GM19395 (cell line): ENCODE measurements around the gene LINGO3.
"Not testable (repeated sequence)": the region's sequence is repeated elsewhere in the genome, so short reads cannot be mapped to it uniquely, and the experiment has no call there.

Experiments
- ATAC-seq: cut with Tn5 transposase; IDR thresholded peaks from one replicate; pipeline ENCODE4 v1.9.1; 2021; ENCODE audit warnings: mild to moderate bottlenecking, moderate library complexity; ENCODE audit not compliant: unreplicated experiment

LINGO3 gene, protein sequence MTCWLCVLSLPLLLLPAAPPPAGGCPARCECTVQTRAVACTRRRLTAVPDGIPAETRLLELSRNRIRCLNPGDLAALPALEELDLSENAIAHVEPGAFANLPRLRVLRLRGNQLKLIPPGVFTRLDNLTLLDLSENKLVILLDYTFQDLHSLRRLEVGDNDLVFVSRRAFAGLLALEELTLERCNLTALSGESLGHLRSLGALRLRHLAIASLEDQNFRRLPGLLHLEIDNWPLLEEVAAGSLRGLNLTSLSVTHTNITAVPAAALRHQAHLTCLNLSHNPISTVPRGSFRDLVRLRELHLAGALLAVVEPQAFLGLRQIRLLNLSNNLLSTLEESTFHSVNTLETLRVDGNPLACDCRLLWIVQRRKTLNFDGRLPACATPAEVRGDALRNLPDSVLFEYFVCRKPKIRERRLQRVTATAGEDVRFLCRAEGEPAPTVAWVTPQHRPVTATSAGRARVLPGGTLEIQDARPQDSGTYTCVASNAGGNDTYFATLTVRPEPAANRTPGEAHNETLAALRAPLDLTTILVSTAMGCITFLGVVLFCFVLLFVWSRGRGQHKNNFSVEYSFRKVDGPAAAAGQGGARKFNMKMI

DNA sequence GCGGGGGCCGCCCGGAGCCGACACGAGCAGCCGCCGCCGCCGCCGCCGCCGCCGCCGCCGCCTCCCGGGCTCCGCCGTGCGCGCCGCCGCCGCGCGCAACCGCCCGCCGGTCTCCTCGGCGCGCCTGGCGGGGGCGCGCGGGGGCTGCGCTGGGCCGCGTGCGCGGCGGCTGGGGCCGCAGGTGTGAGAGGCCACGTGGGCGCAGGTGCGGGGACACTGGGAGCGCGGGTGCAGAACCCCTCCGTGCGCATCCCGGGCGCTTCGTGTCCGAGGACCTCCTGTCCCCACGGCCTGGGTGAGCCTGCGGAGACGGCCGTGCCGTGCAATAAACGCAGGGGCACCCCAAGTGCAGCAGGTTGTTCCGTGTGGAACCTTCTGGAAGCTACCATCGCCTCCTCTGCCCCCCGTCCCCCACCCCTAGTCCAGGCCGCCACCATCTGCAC, at the start of gene LINGO3:
LINGO3 (minus strand) TSS at position 41 of the 443 bp plus-strand sequence. CDS start 16,378 bp downstream, outside the sequence.
- ATAC-seq: no peak

DNA sequence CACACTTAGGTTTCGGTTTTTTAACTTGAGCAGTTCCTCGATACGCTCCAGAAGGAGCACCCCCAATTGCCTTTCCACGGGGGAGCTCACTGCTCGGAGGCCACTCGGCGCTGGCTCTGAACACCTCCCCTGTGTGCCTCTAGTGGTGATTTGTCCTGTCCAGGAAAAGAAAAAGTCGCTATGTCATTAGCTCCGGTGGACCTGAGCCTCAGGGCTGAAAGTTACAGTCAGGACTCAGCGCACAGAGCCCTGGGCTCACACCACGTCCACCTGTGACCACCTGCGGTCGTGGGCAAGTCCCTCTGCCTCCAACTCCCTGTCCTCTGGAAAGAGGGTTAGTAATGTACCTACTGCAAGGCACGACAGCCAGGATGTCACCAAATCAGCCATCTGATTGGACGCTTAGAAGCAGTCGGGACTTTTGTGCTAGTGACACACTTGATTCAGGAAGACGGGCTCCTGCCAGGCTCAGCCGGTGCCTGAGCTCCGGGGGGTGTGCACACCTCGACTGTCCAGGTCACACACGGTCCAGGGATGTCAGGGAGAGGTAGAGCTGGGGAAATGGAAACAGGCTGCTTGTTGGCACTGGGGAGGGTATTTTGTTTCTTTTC, 48.2 kb upstream of the LINGO3 start:
- ATAC-seq: no peak

- ATAC-seq: no peak
Observed at GRCh38 chr19:2355168-2356035, 47.4 kb upstream of the LINGO3 start.

- ATAC-seq: no peak
Observed at GRCh38 chr19:2354670-2355069, 46.7 kb upstream of the LINGO3 start.

DNA sequence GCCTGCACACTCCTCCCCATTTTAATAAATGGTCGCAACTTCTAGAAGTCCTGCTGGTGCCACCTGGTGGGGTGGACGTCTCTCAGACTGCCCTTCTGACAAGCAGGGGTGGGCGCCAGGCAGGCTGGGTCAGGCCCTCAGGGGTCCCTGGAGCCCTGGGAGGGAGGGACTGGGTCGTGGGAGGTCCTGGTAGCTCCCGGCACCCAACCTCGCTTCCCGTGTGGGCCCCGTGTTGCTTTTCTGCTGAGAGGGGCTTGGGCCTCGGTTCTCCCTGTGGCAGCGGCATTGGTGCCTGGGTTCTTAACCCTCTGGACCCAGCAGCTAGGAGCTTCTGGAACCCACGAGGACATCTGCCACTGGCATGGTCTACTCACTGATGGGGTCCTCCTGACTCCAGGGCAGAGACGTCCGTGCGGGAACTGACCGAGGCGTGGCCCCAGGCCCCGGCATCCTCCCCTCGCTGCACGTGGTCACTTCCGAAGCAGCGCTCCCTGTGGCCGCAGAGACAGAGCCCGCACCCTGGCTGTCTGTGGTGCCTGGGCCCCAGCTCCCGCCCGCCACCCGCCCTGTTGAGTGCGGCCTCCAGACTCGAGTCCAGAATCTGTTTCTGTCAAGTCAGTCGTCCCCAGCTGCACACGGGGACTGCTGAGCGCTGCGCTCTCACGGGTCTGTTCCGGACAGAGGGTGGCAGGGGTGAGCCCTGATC, 46.1 kb upstream of the LINGO3 start:
- ATAC-seq: no peak

GRCh38 chr19:2353159-2353886, 45.4 kb upstream of the LINGO3 start:
- no peak for ATAC-seq

DNA sequence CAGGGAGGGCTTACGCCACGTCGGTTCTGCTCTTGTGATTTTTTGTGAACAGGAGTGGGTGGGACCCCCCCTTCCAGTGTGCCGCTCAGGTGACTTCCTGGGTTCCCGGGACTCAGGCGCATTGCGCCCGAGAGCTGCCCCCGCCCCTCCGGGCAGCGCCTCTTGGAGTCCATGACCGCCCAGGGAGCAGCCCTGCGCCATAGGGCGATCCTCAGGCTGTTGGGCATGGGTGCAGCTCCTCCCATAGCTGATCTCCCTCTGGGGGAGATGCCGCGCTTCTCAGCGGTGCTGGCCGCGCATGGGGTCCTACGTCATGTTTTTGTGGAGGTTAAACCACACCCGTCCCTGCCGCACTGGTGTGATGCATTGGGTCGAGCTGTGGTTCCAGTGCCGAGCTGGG, 44.2 kb upstream of the LINGO3 start:
- ATAC-seq: no peak

DNA sequence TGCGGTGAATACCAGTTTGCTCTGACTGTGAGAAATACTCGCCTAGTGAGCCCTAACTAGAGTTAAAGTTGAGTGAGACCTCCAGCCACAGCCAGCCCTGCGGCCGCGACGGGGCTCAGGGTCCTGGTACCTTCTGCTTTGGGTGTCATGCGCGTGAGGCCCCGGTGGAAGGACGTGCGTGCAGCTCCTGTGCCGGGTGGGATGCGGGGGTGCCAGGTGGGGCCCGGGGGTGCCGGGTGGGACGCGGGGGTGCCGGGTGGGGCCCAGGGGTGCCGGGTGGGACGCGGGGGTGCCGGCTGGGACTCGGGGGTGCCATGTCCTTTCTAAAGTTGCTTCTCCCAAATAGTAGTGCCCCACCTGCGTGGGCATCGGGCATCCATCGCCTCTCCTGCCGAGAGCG, 43.6 kb upstream of the LINGO3 start:
- ATAC-seq: no peak

DNA sequence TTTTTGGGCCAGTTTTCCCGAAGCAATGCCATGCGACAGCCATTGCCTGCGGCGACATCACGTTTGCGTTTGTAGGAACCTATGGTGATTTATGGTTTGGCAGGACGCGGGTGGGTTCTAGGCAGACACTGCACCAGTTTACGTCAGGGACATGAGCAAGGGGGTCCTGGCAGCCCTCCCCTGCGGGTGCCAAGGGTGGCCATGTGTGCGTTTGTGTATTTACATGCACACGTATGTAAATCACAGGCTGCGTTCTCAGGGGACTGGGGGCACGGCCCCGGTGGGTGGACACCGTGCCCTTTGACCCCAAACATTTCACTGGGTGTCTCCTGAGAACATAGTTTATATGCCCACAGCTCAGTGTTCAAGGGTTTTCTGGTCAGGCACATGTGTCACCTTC, 42.7 kb upstream of the LINGO3 start:
- no peak for ATAC-seq

- ATAC-seq: not testable (repeated sequence)
Observed at GRCh38 chr19:2349818-2350217, 41.9 kb upstream of the LINGO3 start.

- ATAC-seq: no peak
Observed at GRCh38 chr19:2345794-2346663, 38.1 kb upstream of the LINGO3 start.

- ATAC-seq: no peak
Observed at GRCh38 chr19:2345076-2345475, 37.1 kb upstream of the LINGO3 start.

GRCh38 chr19:2344381-2344870, 36.5 kb upstream of the LINGO3 start:
- ATAC-seq: no peak

DNA sequence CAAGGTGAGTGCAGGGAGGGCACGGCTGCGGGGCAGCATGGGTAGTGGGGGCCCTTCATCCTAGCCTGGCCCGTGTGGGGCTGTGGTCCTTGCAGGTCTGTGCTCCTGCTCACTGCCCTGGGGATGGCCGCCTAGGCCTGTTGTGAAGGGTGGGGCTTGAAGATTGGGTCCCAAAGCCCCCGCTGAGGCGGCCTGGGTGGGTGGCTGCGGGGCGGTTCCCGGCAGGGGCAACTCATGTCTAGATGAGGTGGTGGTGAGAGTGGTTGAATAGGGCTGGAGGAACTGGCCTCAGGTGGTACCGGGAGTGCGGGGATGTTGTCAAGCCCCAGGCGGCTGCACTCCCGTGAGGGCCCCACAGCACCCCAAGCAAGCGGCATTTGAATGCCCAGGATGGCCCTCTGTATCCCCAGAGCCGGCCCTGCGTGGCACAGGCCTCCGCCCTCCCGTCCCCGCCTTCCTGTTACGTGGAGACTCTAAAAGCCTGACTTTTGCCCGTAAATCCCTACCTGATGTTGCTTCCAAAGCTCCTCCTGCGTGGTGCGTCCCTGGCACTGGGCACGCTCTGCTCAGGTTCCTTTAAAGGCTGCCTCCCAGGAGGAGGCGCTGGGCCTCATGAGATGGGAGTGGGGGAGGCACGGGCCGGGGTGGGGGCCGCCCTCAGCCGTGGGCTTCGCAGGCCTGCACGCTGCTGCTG, 35.5 kb upstream of the LINGO3 start:
- no peak for ATAC-seq

DNA sequence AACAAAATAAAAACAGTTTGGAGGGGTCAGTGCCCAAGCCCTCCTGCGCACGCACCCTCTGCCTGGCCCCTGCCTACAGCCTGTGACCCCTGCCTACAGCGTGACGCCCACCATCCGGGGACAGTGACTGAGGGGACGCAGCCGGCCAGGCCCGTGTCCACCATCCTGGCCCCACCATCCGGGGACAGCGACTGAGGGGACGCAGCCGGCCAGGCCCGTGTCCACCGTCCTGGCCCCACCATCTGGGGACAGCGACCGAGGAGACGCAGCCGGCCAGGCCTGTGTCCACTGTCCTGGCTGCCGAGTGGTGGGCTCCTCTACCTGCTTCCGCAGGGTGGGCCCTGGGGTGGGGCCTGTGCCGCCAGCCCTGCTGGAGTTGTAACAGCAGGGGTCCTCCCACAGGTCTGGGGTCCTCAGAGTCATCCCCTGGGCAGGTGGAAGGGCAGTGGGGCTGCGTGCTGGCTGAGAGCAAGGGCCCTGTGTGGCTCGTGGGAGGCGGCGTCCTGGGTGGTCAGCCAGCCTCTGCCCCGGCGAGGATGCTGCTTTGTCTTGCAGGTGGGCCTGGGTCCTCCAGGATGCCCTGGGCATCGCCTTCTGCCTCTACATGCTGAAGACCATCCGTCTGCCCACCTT, 34.8 kb upstream of the LINGO3 start:
- ATAC-seq: no peak

DNA sequence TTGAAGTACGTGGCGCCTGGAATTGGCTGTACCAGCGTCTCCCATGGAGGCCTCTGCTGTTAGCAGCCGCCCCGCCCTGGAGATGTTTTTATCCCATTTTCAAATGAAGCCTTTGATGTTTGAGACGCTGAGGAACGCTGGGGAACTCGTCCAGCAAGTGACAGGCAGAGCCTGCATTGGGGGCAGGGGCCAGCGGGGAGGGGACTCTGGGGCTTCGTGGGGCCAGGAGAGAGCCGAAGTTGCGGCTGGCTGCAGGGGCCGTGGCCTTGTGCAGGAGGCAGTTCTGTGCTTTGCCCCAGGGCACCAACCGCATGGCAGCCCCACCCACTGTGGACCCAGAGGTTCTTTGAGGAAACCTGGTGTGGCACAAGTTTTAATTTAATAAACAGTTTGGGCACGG, 34.0 kb upstream of the LINGO3 start:
- ATAC-seq: no peak

DNA sequence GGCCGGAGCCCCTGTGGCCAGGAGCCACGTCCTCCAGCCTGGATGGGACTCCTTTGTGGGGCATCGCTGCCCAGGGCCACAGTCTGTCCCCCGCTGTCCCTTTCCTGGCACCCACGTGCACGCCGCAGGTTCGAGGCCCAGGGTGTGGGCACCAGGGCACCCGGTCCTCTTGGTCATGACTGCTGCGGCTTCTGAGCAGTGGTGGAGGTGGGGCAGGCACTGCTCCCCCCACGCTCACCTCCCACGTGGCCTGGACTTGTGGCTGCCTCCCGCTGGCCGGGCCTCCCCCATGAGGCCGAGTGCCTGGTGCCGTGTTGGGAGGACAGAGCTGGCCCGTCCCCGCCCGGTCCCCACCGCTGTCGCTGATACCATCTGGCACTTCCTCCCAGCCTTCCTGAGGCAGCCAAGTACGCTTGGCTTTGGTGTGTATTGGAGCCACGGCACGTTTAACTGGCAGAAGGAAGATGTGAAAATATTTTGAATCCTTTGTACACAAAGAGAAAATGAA, 33.3 kb upstream of the LINGO3 start:
- no peak for ATAC-seq
